ENCODE data around the gene ODF2L. TPM values are rescaled to one million over a fixed set of nuclear protein-coding genes. Genes with fewer than 3 reads are reported as not detected.

Gene ODF2L
- total RNA-seq, 4 donors from 2014 or later = 9.2 to 30.8 (median 21.4) TPM

DNA sequence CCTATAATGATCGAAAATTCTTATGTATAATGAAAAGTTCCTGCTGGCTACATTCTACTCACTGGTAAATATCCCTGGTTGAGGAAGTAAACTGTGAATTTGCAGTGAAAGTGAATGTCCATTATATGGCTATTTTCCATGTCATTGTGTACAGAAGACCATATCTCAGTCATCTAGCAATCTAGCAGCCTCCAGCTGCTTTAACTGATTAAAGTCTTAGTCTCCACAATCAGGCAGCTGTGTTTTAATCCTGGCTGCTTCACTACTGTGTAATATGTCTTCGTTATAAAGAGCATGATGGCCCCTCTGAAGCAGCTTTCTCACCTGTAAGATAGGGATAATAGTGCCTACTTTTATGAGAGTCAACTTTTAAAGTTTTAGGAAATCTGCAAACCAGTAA, 39.2 kb upstream of the ODF2L start:
- no peak overlapping the region for H3K4me3 ChIP-seq
- ATAC-seq = no peak
- H3K36me3 ChIP-seq = no peaks in the 10 kb centered on the region
- H3K27ac ChIP-seq = no peak overlapping the region
- H3K9me3 ChIP-seq = no peaks in the 10 kb centered on the region
- H3K27me3 ChIP-seq = no peaks in the 10 kb centered on the region
- 39 to 41% methylated on average over 2 of the region's 2 CpGs for WGBS, 2 donors (ENCODE audit: low coverage in 1 of 2)
- TF ChIP-seq POLR2AphosphoS5 (IDR thresholded peaks at IDR 0.05) (no peak), EP300 (IDR thresholded peaks at IDR 0.05) (no peak), POLR2A (IDR thresholded peaks at IDR 0.05) (no peak)
- TF ChIP-seq, protein P1, sequence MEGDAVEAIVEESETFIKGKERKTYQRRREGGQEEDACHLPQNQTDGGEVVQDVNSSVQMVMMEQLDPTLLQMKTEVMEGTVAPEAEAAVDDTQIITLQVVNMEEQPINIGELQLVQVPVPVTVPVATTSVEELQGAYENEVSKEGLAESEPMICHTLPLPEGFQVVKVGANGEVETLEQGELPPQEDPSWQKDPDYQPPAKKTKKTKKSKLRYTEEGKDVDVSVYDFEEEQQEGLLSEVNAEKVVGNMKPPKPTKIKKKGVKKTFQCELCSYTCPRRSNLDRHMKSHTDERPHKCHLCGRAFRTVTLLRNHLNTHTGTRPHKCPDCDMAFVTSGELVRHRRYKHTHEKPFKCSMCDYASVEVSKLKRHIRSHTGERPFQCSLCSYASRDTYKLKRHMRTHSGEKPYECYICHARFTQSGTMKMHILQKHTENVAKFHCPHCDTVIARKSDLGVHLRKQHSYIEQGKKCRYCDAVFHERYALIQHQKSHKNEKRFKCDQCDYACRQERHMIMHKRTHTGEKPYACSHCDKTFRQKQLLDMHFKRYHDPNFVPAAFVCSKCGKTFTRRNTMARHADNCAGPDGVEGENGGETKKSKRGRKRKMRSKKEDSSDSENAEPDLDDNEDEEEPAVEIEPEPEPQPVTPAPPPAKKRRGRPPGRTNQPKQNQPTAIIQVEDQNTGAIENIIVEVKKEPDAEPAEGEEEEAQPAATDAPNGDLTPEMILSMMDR (IDR thresholded peaks at IDR 0.05) = no peak
- peaks cover 0 to 3% (median 2%) of the 10 kb centered on the region in 3 donors for H3K4me1 ChIP-seq

DNA sequence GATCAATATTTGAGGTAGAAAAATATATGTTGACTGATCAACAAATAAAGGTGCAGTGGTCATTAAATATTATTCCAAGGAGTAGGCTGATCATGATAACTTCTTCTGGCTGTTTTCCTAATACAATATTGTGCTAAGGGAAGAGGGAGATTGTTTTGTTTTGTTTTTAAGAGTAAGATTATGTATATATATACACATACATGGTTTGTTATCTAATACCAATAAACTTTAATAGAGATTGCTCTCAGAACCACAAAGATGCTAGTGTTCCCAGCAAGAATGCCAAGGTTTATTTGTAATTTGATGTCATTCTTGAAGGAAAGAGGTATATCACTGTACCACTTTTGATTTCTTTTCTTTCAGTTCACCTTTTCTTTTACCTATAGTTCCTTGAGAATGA, 37.9 kb upstream of the ODF2L start:
- Histone ChIP-seq H3K27me3 (no peaks in the 10 kb centered on the region), H3K9me3 (no peaks in the 10 kb centered on the region), H3K36me3 (no peaks in the 10 kb centered on the region), H3K4me3 (no peak overlapping the region), H3K4me1 (peaks cover 0 to 13% (median 5%) of the 10 kb centered on the region in 3 donors), H3K27ac (no peak overlapping the region)
- ATAC-seq = no peak
- TF ChIP-seq, protein P1 (IDR thresholded peaks at IDR 0.05) = no peak
- no peak for TF ChIP-seq POLR2AphosphoS5 (IDR thresholded peaks at IDR 0.05)
- no peak for TF ChIP-seq EP300 (IDR thresholded peaks at IDR 0.05)
- TF ChIP-seq POLR2A (IDR thresholded peaks at IDR 0.05) = no peak

DNA sequence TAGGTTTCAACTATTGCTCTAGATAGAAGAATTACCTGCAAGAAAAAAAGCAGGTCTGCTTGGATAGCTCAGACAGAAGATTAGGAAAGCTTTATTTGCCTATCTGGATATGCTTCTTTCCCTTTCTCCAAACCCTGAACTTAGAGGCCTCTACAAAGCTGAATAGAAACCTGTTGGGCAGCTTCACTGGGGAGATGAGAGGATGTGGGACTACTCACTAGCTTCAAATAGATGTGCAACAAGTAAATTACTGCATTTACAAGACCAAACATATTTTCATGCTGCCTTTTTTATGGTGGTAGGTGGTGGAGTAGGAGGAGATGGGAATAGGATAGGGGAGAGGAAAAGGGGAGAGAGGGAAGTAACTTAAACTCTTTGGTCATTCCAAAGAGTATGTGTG, 34.3 kb upstream of the ODF2L start:
- H3K27me3 ChIP-seq = no peaks in the 10 kb centered on the region
- TF ChIP-seq POLR2A (IDR thresholded peaks at IDR 0.05) (no peak), POLR2AphosphoS5 (IDR thresholded peaks at IDR 0.05) (no peak), EP300 (IDR thresholded peaks at IDR 0.05) (no peak)
- TF ChIP-seq, protein P1 (IDR thresholded peaks at IDR 0.05) = no peak
- peak; percentile 11 for ATAC-seq
- no peaks in the 10 kb centered on the region for H3K36me3 ChIP-seq
- H3K9me3 ChIP-seq = no peaks in the 10 kb centered on the region
- H3K27ac ChIP-seq = peak overlapping the region; percentile 32 to 56 (median 42)
- no peak overlapping the region for H3K4me3 ChIP-seq
- peaks cover 0 to 13% (median 5%) of the 10 kb centered on the region in 3 donors for H3K4me1 ChIP-seq

DNA sequence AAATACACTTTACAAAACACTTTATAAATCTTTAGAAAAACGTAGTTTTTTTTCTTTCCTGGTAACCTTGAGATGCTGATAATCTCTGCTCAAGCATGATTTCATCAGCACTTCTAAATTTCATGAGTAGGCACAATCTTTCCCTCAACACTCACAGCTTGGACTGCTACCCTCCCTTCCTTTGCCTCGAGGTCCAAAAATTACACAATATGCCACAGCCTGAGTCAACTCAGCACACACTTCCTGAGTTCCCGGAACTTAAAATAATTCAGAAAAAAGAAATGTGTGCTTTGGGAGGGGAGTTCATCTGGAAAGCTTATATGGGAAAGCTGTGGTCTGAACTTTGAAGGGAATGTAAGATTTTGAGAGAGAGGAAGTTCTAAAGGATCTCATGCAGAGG, 33.7 kb upstream of the ODF2L start:
- Histone ChIP-seq H3K36me3 (no peaks in the 10 kb centered on the region), H3K9me3 (no peaks in the 10 kb centered on the region), H3K27me3 (no peaks in the 10 kb centered on the region), H3K4me3 (no peak overlapping the region), H3K4me1 (peaks cover 0 to 13% (median 5%) of the 10 kb centered on the region in 3 donors), H3K27ac (peak overlapping the region; percentile 32 to 56 (median 42))
- no peak for TF ChIP-seq POLR2A (IDR thresholded peaks at IDR 0.05)
- TF ChIP-seq POLR2AphosphoS5 (IDR thresholded peaks at IDR 0.05) = peak; percentile 49
- peak; percentile 95 for ATAC-seq
- WGBS, 2 donors (ENCODE audit: low coverage in 1 of 2) = 6 to 17% methylated on average over 1 to 3 of the region's 3 CpGs

DNA sequence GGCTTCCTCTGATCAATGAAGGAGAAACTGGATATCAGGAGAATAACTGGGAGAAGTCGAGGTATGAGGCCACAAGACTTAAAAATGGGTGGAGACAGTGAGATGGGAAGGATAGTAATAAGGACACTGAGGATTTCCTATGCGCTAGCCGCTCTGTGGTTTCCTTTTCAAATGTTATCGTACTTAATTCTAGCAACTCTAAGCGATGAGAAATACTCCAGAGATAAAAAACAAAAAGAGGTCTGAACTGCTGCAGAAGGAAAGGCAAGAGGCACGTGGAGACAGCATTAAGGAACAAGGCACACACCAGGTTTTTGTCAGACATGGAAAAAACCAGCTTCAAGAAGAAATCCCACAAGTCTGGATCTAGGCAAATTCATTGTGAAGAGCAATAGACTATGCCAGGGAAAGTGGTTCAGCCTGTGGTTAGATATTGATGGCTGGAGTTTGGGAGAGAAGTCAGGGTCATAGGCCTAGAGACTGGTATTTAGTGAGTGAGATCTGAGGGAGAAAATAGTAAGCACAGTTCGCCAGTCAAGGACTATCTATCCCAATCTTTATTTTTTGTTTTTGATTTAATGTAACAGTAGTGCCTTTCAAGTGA, 33.1 kb upstream of the ODF2L start:
- ATAC-seq = no peak
- TF ChIP-seq EP300 (IDR thresholded peaks at IDR 0.05) (no peak), POLR2A (IDR thresholded peaks at IDR 0.05) (no peak), POLR2AphosphoS5 (IDR thresholded peaks at IDR 0.05) (no peak)
- TF ChIP-seq, protein P1 (IDR thresholded peaks at IDR 0.05) = no peak
- 68 to 79% methylated on average over 6 to 7 of the region's 7 CpGs for WGBS, 2 donors (ENCODE audit: low coverage in 1 of 2)
- Histone ChIP-seq H3K27me3 (no peaks in the 10 kb centered on the region), H3K4me1 (peaks cover 0 to 13% (median 5%) of the 10 kb centered on the region in 3 donors), H3K4me3 (no peak overlapping the region), H3K36me3 (no peaks in the 10 kb centered on the region), H3K27ac (peak overlapping the region in 1 of 4 donors; percentile 20), H3K9me3 (no peaks in the 10 kb centered on the region)

All from gastroesophageal sphincter (tissue), 4 donors.